Inflammatory macrophage (primary cell): Measurements from ENCODE around the gene PADI3.
"Not testable (repeated sequence)": the region's sequence is repeated elsewhere in the genome, so short reads cannot be mapped to it uniquely, and the experiment has no call there.

Experiments used
- DNase-seq, 2 donors: peaks; one replicate each; pipeline ENCODE4 v3.0.0-alpha.2; 2020 to 2022

Gene PADI3

DNA sequence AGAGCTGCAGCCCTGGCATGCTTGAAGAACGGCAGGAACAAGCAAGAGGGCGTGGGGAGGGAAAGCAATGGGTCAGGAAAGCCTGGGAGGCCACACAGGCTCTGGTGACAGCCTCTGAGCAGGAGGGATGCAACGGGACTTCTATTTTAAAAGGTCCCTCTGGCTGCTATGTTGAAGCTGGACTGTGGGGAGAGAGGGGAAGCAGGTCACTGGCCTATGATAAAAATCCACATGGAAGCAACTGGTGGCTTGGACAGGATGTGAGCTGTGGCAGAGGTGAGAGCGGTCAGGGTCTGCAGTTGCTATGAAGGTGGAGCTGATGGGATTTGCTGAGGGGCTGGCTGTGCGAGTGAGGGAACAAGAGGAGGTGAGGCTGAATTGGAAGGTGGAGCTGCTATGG is 32.8 kb upstream of the PADI3 start:
- DNase-seq, result no peak

DNA sequence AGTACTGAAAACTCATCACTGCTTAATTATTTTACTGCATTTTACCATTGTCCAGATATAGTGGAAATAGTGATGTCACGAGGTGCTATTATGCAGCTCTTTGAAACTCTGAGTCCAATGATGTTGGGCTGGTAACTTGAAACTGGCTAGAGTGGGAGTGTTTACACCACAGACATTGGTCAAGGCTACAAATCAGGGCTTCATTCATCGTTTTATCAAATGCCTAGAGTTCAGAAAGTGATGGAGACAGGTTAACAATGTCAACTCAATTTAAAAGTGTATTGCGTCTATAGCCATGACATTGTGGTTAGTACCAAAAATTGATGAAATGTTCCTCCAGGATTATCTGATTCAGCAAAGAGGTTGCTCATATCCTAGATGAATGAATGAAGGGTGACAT is 31.3 kb upstream of the PADI3 start:
- no peak for DNase-seq

DNA sequence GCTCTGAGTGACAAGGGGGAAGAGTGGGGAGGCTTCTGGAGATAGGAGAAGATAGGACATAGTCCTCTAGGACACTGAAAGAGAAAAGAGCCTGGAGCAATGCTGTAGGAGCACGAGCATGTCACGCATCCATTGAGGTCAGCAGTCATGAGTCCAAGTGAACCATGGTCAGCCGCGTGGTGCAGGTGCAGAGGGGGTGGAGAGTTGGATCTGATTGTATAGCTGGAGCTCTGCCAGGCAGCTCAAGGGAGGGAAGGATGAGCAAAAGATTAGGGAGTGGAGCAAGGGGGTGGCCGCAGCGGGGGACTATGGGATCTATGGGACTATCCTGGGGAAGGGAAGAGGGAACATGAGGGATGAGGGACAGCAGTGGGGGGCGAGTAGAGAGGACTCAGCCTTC is 30.0 kb upstream of the PADI3 start:
- DNase-seq, result no peak

DNA sequence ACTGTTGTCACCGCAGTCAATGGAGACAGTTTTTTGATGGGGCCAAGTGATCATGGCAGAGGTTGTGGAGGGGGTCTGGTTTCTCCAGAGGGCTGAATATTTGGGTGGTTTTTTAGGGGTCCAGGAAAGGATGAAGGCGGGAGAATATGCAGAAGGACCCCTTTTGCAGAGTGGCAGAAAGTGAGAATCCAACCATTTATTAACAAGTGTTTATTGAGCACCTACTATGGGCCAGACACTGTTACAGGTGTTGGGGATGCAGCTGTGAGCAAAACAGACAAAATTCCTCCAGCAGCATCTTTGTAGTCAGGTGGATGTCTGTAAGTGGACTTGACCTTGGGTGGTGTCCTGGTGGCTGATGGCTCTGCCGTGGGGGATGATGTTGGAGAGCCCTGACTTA is 28.6 kb upstream of the PADI3 start:
- DNase-seq, result no peak

DNA sequence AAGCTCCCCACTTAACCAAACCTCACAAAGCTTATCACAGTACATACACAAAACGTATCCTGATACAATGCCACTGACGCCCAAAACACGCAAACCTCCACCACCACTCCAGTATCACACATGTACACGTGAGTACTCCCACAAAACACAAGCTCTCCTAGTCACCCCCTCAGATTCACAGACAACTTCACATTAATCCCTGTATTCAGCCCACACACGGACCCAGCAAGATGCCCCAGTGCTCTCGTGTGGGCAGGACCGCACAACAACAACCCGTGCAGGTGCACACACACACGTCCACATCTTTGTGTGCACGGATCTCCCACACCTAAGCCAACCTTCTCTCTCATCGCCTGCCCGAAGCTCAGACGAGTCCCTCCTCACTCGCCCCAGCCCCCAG is 26.3 kb upstream of the PADI3 start:
- no peak for DNase-seq

DNA sequence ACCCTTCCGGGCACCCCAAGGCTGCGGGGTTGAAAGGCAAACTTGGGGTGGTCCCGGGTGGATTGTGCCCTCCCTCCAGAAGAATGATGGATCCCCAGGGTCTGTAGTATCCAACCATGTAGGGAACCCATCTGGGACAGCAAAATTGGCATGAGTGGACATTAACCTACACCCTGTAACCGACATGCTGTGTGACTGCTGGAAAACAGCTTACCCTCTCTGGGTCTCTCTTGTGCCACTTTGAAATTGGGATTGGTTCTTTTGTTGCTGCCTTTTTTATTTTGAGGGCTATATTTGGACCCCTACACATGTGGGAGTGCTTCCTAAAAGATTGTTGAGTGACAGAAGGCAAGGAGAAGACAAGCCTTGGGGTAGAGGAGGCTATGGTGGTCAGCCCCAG is 24.5 kb upstream of the PADI3 start:
- no peak for DNase-seq

DNA sequence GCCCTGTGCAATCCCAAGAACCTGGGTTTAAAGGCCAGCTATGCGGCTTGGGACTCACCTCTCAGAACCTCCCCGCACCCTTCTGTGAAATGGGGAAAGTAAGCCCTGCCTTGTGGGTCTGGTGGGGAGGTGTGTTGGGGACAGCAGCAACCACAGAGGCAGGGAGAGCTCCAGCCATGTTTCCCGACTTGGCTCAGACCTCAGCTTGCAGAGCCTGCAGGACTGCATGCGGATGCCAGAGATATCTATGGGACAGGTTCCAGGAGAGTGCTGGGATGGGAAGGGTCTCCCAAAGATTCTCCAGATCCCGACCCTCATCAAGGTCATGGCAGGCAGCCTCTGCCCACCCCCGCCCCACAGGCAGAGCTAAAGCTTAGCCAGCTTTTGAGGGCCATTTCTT is 23.8 kb upstream of the PADI3 start:
- DNase-seq, result no peak

DNA sequence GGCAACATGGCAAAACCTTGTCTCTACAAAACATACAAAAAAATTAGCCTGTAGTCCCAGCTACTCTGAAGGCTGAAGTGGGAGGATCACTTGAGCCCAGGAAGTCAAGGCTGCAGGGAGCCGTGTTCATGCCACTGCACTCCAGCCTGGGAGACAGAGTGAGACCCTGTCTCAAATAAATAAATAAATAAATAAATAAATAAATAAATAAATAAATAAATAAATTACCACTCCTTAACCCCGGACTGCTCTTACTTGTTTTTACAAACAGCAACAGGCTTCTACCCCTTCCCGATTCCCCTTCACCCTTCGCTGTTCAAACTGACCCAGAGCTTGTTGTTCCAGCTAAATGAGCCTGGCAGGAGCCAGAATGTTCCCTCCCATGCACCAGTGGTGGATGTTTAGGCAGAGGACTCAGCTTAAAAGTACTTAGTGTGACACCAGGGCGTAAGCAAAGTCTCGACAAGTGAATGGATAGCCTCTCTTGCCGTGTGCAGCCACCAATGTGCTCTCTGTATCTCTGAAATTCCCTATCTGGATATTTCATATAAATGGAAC is 21.5 kb upstream of the PADI3 start:
- no peak for DNase-seq

DNA sequence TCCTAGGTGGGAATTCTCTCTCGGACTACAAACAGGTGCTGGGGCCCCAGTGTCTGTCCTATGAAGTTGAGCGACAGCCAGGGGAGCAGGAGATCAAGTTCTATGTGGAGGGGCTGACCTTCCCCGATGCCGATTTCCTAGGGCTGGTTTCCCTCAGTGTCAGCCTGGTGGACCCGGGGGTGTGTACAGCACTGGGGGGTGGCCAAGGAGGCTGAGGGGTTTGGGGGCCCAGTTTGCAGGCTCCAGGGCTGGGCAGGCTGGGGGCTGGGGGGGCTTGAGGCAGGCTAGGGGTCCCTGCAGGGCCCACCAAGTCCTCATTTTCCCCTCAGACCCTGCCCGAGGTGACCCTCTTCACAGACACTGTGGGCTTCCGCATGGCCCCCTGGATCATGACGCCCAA is 20.3 kb upstream of the PADI3 start:
- no peak for DNase-seq

DNA sequence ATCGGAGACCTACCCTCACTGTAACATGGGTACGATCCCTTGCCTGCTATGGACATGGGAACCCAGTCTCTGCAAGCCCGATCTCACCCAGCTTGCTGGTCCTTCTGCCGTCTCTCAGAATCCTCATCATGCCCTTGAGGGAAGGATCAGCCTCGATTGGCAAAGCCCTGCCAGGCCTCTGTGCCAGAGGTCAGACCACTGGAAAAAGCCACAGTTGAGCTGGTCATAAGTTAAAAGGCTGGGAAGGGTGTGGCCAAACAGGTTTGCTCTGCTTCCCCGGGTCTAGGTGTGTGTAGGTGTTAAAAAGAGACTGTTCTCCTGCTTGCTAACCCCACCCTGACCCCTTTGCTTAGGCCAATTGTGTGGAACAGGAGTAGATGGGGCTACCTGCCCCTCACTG is 19.5 kb upstream of the PADI3 start:
- DNase-seq, result no peak

DNA sequence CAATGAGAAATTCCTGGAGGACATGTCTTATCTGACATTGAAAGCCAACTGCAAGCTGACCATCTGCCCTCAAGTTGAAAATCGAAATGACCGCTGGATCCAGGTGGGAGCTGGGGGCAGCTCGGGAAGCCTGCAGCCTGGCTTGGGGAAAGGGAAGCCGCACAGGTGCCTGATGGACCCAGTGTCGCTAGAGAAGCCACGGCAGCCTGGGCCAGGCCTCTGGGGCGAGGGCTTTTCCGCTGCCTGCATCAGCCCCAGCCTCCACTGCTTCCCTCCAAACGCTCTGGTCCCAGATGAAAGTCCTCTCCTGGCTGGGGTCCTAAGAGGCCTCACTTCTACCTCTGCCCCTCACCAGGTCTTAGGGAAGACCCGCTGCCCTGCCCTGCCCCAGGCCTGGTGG is 18.8 kb upstream of the PADI3 start:
- no peak for DNase-seq

DNA sequence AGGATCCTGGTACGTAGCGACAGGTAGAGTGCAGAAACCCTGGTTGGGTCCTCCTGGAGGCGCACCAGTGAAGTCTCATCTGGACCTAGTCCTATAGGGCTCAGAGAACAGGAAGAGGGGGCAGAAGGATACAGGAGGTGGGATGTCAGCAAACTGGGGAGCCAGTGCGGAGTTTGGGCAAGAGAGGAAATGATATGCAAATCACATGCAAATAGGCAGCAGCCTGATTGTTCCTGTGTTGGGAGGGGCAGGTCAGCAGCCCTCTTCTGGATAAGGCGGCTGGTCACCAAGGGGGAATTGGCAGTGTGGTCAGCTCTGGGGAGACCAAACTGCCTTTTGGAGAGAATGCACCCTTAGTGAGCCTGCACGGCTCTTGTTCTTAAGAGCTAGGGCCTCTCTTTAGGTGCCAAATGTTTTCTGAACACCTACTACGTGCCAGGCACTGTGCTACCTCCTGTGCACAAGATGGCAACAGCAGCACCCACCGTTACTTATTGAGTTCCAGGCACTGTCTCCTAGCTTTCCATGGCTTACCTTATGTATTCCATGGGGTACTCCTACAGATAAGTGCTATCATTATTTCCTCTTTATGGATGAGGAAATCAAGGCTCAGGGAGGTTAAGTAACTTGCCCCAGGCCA is 18.1 kb upstream of the PADI3 start:
- peak in 1 of 2 donors; percentile 37 for DNase-seq

DNA sequence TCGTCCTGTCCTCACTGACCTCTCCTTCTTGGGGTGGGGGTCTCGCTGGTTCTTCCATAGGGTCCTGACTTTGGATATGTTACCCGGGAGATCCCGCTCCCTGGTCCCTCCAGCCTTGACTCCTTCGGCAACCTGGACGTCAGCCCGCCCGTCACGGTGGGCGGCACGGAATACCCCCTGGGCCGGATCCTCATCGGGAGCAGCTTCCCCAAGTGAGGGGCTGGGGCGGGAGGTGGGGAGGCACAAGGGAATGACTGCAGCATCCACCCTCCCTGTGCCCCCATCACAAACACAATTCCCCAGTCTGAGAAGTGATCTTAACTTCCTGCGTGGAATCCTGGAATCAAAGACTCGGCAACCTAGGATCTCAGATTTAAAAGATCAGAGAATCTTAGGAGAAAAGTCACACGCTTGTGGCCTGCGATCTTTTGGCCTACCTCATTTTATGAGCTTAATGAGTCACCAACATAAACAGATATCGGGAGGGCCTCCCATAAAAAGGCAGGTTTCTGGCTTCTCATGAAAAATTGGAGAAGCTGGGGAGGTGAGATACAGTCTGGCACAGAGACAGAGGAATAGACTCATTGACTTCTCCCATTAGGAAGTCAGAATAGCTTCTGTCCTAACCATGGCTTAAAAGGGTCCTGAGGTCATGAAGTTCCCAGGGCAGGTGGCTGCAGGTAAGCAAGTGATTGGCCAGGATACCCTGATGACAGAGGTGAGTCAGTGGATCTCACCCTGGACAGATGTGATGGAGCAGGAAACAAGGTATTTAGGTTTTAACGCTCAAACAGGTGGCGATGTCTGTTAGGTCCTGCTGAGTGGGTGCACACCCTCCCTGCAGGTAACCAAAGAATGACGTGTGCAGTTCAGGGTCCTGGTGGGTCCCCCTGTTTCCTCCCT is 15.9 kb upstream of the PADI3 start:
- DNase-seq, result peak in 1 of 2 donors; percentile 27

DNA sequence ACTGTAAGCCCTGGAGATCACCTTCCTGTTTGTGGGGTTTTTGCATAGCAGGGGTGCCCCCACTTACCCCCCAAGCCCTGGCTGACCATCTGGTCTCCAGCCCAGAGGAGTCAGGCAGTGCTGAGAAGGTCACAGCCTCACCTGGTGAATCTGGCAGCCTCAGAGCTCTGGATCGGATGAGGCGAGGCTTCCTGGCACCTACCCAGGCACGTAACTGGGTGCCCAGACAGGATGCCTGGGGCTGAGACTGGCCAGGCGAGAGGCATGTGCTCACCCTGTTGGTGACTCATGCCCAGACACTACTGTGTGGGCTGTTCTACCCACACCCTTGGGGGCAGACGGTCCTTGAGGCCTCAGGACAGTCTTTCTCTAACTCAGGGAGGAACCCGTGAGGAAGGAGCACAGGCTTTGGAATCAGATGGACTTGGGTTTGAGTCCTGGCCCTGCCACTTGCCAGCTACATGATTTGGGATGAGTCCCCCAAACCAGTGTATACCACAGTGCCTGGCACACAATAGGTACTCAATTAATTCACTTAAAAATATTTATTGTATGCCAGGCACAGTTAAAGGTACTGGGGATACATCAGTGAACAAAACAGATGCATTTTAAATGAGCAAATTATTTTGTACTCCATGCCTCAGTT is 15.1 kb upstream of the PADI3 start:
- peak; percentile 88 to 94 for DNase-seq

DNA sequence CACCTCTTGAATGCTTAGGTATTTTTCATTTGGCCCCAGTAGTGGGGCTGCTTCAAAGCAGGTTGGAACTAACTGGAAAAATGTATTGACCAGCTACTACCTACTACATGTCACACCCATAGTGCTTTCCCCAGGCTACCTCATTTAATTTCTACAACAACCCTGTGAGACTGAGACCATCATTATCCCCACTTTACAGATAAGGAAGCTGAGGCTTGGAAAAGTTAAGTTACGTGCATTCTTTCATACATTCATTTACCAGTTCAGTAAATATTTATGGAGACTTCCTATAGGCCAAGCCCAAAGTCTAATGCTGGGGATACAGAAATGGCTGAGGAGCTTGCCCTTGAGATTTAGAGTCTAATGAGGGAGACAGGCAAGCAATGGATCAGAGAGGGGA is 14.5 kb upstream of the PADI3 start:
- DNase-seq, result no peak

DNA sequence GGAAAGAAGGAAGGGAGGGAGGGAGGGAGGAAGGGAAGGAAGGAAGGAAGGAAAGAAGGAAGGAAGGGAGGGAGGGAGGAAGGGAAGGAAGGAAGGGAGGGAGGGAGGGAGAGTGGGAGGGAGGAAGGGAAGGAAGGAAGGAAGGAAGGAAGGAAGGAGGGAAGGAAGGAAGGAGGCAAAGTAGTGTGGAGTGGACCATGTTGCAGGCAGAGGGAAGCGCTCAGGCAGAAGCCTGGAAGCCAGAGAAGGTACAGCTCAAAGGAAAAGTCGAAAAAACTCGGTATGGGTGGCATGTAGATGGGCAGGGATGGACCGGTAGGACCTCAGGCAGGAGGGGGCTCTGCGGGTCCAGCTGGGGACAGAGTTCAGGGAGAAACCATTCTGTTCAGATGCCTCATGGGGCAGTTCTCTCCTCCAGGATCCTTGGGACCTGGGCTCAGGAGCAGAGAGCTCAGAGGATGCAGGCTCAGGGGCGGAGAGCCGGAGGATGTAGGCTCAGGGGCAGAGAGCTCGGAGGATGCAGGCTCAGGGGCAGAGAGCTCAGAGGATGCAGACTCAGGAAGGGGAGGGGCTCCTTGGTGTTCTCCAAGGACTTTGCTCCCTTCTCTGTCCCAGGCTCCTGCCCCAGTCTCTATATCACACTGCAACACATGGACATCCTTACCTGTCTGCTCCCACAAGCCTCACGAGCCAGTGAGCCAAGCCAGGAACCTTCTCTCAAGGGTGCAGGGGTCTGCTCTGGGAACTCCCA is 13.6 kb upstream of the PADI3 start:
- no peak for DNase-seq

DNA sequence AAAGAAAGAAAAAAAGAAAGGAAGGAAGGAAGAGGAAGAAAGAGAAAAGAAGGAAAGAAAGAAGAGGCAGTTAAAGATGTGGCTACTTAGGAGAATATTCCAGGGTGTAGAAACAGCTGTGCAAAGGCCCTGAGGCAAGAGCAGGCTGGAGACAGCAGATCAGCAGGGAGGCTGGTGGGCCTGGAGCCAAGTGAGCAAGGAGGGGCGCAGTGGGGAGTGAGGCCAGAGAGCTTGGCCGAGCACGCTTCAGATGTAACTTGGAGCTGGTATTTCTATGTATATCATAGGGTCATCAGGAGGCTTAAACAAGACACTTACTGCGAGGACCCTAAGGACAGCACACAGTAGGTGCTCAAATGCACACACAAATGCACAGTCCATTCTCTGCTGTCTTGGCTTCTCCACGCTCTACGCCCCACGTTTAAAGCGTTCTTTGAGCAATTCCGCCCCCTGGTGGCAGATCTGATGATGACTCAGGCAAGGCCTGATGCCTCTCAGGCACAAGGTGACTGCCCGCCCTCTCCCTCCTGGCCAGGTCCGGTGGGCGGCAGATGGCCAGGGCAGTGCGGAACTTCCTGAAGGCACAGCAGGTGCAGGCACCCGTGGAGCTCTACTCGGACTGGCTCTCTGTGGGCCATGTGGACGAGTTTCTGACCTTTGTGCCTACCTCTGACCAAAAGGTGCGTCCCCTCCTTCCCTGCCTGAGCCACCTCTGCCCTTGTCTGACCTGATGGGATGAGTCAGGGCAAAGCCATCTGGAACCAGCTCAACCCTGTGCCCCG is 11.9 kb upstream of the PADI3 start:
- DNase-seq, result peak; percentile 90 to 91

DNA sequence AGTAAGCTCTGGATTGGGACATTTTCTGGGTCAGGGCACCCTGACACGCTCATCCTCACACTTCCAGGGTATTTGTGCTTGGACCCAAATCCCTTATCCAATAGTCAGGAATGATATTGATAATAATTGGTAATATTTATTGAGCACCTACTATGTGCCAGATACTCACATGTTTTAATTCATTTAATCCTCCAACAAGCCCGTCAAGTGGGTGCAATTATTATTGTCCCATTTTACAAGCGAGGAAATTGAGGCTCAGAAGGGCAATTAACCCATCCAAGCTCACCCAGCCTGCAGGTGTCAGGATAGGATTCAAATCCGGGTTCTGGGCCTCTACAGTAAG is 11.4 kb upstream of the PADI3 start:
- no peak for DNase-seq

DNA sequence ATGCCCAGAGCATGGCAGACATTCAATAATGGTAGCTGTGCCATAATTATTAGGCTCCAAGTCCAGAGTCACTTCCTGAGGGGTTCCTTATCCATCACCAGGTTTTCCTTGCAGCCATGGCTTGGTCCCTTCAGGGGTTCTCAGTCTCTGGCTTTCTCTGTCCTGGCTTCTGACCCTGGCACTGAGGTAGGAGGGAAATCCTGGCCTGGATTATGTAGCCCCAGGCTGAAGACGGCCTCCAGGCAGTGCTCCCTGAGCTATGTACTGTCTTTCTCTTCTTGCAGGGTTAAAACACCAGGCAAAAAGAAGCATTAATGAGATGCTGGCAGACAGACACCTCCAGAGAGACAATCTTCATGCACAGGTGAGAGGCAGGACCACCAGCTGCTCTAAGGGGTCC is 9.5 kb upstream of the PADI3 start:
- peak; percentile 62 to 64 for DNase-seq

DNA sequence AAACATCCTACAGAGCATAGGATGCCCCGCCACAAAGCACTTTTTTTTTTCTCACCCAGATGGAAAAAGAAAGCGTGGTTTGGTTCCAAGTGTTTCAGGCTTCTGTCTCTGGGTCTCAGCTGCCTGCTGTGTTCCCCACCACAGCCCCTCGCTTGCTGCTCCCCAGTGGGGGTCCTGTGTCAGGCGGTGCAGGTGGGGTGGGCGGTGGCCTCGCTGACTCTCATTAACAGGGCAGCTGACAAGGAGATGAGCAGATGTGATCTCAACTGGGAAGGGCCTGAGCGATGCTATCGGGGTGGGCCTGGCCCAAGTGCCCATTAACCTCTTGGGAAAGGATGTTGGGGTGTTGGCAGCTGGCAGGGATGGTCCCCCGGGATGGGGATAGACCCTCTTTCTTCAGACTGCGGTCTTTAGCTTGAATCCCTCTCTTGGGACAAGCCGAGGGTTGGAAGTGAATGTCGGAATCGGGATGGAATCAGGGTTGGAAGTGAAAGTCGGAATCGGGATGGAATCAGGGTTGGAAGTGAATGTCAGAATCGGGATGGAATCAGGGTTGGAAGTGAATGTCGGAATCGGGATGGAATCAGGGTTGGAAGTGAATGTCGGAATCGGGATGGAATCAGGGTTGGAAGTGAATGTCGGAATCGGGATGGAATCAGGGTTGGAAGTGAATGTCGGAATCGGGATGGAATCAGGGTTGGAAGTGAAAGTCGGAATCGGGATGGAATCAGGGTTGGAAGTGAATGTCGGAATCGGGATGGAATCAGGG is 7.7 kb upstream of the PADI3 start:
- not testable (repeated sequence) for DNase-seq

DNA sequence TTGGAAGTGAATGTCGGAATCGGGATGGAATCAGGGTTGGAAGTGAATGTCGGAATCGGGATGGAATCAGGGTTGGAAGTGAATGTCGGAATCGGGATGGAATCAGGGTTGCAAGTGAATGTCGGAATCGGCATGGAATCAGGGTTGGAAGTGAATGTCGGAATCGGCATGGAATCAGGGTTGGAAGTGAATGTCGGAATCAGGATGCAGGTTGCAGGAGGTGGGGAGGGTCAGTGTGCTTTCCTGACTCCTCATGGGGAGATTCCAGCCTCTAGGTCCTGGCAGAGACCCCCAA is 7.2 kb upstream of the PADI3 start:
- DNase-seq, result not testable (repeated sequence)
